ENCODE data around the gene HCN1. TPM values are rescaled to one million over a fixed set of nuclear protein-coding genes. Genes with fewer than 3 reads are reported as not detected.

The HCN1 gene
- total and polyA plus RNA-seq, 2 of the 8 experiments (the other 6 are each of a cell fraction or from before 2014, with no cell fraction given), result 1.1 to 6.7 TPM

DNA sequence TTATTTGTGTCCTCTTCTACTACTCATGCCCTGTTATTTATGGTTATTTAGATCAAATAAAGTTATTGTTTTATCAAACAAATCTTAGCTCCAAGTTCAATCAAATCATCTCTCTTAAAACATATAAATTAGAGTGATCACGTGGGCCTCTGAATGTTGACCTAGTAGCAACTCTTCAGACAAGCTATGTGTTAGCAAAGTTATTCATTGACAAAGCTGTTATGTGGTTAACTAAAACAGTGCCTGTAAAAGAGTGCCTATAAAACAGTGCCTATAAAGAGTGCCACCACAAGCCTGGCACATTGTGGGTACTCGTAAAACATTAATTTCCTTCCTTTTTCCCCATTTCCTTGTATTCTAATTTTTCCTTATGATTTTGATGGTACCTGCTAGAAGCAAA, 421.9 kb downstream of the HCN1 start (continued):
- TF ChIP-seq TAF7 (optimal IDR thresholded peaks at IDR 0.05; ENCODE audit: borderline replicate concordance, low read depth, low read length), result no peak
- no peak for TF ChIP-seq GABPA (IDR thresholded peaks at IDR 0.05; ENCODE audit: borderline replicate concordance, insufficient read depth, low read length)
- no peak for TF ChIP-seq BRCA1 (IDR thresholded peaks at IDR 0.05; ENCODE audit: low read depth, low read length)
- TF ChIP-seq ZNF274 (IDR thresholded peaks at IDR 0.05; ENCODE audit: borderline replicate concordance, extremely low read depth, low read length), result no peak

Data from H1 (cell line).